Neural cell (in vitro differentiated cells): ENCODE results near the gene GSTT2.

Experiments used
- EP300 ChIP-seq: fragments of 450-650 bp; conservative IDR thresholded peaks from 2 replicates; pipeline ENCODE4 v1.6.1; 2014; ENCODE audit warnings: antibody characterized with exemption, mild to moderate bottlenecking, moderate library complexity; ENCODE audit not compliant: poor library complexity, severe bottlenecking
- EZH2 ChIP-seq: fragments of 200-600, 300-800 bp; shearing (Covaris generic), sonication (generic); IDR thresholded peaks from 2 replicates; pipeline ENCODE4 v1.6.1; 2014; ENCODE audit warnings: antibody characterized with exemption, low read length, borderline replicate concordance, mild to moderate bottlenecking; ENCODE audit not compliant: insufficient read depth, poor library complexity, severe bottlenecking
- MXI1 ChIP-seq: fragments of 450-650 bp; conservative IDR thresholded peaks from 2 replicates; pipeline ENCODE4 v1.6.1; 2014; ENCODE audit warnings: antibody characterized with exemption, mild to moderate bottlenecking; ENCODE audit not compliant: poor library complexity, severe bottlenecking
- POLR2AphosphoS5 ChIP-seq: IDR thresholded peaks from 2 replicates; pipeline ENCODE4 v1.6.1; 2012
- RAD21 ChIP-seq: fragments of 450-650 bp; conservative IDR thresholded peaks from 2 replicates; pipeline ENCODE4 v1.6.1; 2014; ENCODE audit warnings: antibody characterized with exemption, mild to moderate bottlenecking, moderate library complexity
- SMC3 ChIP-seq: fragments of 450-650 bp; conservative IDR thresholded peaks from 2 replicates; pipeline ENCODE4 v1.6.1; 2014; ENCODE audit warnings: antibody characterized with exemption, mild to moderate bottlenecking, moderate library complexity; ENCODE audit not compliant: poor library complexity
- TAF1 ChIP-seq: IDR thresholded peaks from 2 replicates; pipeline ENCODE4 v1.6.1; 2012; ENCODE audit warnings: low read depth
- TF ChIP-seq, protein P1 (sequence below): fragments of 450-650 bp; IDR thresholded peaks from 2 replicates; pipeline ENCODE4 v1.5.1; 2014; ENCODE audit warnings: antibody characterized with exemption, mild to moderate bottlenecking, moderate library complexity; ENCODE audit not compliant: poor library complexity, severe bottlenecking
- TF ChIP-seq, protein P2 (sequence below): IDR thresholded peaks from 2 replicates; pipeline ENCODE4 v1.6.1; 2012; ENCODE audit warnings: borderline replicate concordance

DNA sequence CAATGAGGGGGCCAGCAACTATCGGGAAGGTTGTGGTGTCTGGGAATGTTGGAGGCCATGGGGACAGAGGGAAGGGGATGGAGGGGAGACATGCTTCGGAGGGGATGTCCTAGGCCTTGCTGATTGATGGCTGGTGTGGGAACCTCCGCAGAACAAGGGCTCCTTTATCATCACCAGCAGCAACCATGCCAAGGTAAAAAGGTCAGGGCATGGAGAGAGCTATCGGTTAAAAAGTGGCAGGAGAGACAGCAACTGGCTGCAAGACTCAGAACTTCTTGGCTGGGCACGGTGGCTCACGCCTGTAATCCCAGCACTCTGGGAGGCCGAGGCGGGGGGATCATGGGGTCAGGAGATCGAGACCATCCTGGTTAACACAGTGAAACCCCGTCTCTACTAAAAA lies 22.3 kb downstream of the GSTT2 start:
- TF ChIP-seq, protein P1, sequence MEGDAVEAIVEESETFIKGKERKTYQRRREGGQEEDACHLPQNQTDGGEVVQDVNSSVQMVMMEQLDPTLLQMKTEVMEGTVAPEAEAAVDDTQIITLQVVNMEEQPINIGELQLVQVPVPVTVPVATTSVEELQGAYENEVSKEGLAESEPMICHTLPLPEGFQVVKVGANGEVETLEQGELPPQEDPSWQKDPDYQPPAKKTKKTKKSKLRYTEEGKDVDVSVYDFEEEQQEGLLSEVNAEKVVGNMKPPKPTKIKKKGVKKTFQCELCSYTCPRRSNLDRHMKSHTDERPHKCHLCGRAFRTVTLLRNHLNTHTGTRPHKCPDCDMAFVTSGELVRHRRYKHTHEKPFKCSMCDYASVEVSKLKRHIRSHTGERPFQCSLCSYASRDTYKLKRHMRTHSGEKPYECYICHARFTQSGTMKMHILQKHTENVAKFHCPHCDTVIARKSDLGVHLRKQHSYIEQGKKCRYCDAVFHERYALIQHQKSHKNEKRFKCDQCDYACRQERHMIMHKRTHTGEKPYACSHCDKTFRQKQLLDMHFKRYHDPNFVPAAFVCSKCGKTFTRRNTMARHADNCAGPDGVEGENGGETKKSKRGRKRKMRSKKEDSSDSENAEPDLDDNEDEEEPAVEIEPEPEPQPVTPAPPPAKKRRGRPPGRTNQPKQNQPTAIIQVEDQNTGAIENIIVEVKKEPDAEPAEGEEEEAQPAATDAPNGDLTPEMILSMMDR, result no peak
- TF ChIP-seq EZH2 (no peak), SMC3 (no peak), POLR2AphosphoS5 (no peak), EP300 (no peak), TAF1 (no peak), RAD21 (no peak), MXI1 (no peak)
- TF ChIP-seq, protein P2, sequence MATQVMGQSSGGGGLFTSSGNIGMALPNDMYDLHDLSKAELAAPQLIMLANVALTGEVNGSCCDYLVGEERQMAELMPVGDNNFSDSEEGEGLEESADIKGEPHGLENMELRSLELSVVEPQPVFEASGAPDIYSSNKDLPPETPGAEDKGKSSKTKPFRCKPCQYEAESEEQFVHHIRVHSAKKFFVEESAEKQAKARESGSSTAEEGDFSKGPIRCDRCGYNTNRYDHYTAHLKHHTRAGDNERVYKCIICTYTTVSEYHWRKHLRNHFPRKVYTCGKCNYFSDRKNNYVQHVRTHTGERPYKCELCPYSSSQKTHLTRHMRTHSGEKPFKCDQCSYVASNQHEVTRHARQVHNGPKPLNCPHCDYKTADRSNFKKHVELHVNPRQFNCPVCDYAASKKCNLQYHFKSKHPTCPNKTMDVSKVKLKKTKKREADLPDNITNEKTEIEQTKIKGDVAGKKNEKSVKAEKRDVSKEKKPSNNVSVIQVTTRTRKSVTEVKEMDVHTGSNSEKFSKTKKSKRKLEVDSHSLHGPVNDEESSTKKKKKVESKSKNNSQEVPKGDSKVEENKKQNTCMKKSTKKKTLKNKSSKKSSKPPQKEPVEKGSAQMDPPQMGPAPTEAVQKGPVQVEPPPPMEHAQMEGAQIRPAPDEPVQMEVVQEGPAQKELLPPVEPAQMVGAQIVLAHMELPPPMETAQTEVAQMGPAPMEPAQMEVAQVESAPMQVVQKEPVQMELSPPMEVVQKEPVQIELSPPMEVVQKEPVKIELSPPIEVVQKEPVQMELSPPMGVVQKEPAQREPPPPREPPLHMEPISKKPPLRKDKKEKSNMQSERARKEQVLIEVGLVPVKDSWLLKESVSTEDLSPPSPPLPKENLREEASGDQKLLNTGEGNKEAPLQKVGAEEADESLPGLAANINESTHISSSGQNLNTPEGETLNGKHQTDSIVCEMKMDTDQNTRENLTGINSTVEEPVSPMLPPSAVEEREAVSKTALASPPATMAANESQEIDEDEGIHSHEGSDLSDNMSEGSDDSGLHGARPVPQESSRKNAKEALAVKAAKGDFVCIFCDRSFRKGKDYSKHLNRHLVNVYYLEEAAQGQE, result no peak
